Measurements from ENCODE around the gene CLCN2.

CLCN2 gene

GRCh38 chr3:184349563-184350470, 11.6 kb downstream of the CLCN2 start:
- Histone ChIP-seq H3K9ac (ENCODE audit: low read length) (no peak overlapping the region), H2AFZ (ENCODE audit: low read length) (no peak overlapping the region), H3K79me2 (ENCODE audit: insufficient read depth, low read length) (no peaks in the 10 kb centered on the region), H3K27ac (ENCODE audit: low read depth, low read length, poor library complexity, severe bottlenecking) (no peak overlapping the region), H3F3A (ENCODE audit: insufficient read depth, low read length) (no peaks in the 10 kb centered on the region), H3K36me3 (ENCODE audit: insufficient read depth, low read length) (no peaks in the 10 kb centered on the region), H4K20me1 (ENCODE audit: insufficient read depth, low read length) (no peaks in the 10 kb centered on the region), H3K27me3 (ENCODE audit: insufficient read depth, low read length) (no peaks in the 10 kb centered on the region), H3K4me3 (ENCODE audit: low read depth, low read length, poor library complexity, severe bottlenecking) (no peak overlapping the region), H3K4me1 (ENCODE audit: insufficient read depth, low read length, severe bottlenecking) (peaks cover 3% of the 10 kb centered on the region), H3K9me2 (ENCODE audit: low read depth, low read length) (no peaks in the 10 kb centered on the region), H3K9me3 (ENCODE audit: low read length) (no peaks in the 10 kb centered on the region), H3K4me2 (ENCODE audit: low read length) (no peak overlapping the region)
- TF ChIP-seq CTCF (IDR thresholded peaks at IDR 0.05; ENCODE audit: low read length), result no peak
- no peak for TF ChIP-seq EZH2 (IDR thresholded peaks at IDR 0.05; ENCODE audit: borderline replicate concordance, low read length)

GRCh38 chr3:184348057-184348382, 13.4 kb downstream of the CLCN2 start:
- no peaks in the 10 kb centered on the region for H3K36me3 ChIP-seq (ENCODE audit: insufficient read depth, low read length)
- H3K9me3 ChIP-seq (ENCODE audit: low read length), result no peaks in the 10 kb centered on the region
- no peak overlapping the region for H3K9ac ChIP-seq (ENCODE audit: low read length)
- H2AFZ ChIP-seq (ENCODE audit: low read length), result no peak overlapping the region
- H3K9me2 ChIP-seq (ENCODE audit: low read depth, low read length), result no peaks in the 10 kb centered on the region
- H3K4me2 ChIP-seq (ENCODE audit: low read length), result no peak overlapping the region
- no peaks in the 10 kb centered on the region for H4K20me1 ChIP-seq (ENCODE audit: insufficient read depth, low read length)
- H3K27ac ChIP-seq (ENCODE audit: low read depth, low read length, poor library complexity, severe bottlenecking), result no peak overlapping the region
- H3K27me3 ChIP-seq (ENCODE audit: insufficient read depth, low read length), result no peaks in the 10 kb centered on the region
- no peaks in the 10 kb centered on the region for H3K4me1 ChIP-seq (ENCODE audit: insufficient read depth, low read length, severe bottlenecking)
- no peaks in the 10 kb centered on the region for H3K79me2 ChIP-seq (ENCODE audit: insufficient read depth, low read length)
- H3F3A ChIP-seq (ENCODE audit: insufficient read depth, low read length), result no peaks in the 10 kb centered on the region
- TF ChIP-seq CTCF (IDR thresholded peaks at IDR 0.05; ENCODE audit: low read length) (no peak), EZH2 (IDR thresholded peaks at IDR 0.05; ENCODE audit: borderline replicate concordance, low read length) (no peak)
- no peak overlapping the region for H3K4me3 ChIP-seq (ENCODE audit: low read depth, low read length, poor library complexity, severe bottlenecking)

DNA sequence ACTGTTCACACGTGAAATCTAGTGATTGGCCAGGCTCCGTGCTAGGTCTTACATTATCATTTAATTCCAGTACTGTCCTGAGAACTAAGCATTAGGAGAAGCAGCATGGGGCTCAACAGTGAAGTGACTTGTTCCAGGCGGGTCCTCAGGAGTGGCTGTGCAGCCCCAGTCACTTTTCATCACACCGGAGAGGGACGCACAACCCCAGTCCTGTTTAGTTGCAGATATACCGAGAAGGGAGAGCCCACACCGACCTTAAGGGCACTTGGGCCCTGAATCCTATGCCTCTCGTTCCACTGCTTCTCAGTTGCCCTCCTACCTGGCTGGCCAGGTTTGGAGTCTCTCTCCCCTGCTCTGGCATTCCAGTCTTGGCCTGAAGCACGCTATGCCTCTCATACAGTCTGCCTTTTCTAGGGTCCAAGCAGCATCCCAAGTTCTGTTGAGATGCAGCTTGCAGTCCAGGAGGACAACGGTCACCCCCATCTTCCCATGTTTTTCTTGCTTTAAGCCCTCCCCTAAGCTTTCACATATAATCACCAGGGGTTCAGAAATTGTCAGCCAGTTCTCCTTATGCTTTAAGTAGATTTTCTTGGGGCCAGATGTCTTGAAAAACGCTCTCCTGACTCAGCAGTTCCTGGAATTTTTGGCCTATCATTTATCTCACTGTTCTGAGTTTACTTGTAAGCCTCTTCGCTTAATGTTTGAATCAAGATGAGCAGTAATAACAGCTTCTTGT, 13.9 kb downstream of the CLCN2 start:
- no peaks in the 10 kb centered on the region for H3K36me3 ChIP-seq (ENCODE audit: insufficient read depth, low read length)

More for the DNA sequence above, 13.9 kb downstream of the CLCN2 start:
- Histone ChIP-seq H3K27ac (ENCODE audit: low read depth, low read length, poor library complexity, severe bottlenecking) (no peak overlapping the region), H3K4me3 (ENCODE audit: low read depth, low read length, poor library complexity, severe bottlenecking) (no peak overlapping the region), H3K4me1 (ENCODE audit: insufficient read depth, low read length, severe bottlenecking) (no peaks in the 10 kb centered on the region), H3K9ac (ENCODE audit: low read length) (no peak overlapping the region), H3K9me3 (ENCODE audit: low read length) (no peaks in the 10 kb centered on the region), H2AFZ (ENCODE audit: low read length) (no peak overlapping the region), H3K79me2 (ENCODE audit: insufficient read depth, low read length) (no peaks in the 10 kb centered on the region), H3K4me2 (ENCODE audit: low read length) (no peak overlapping the region), H3K27me3 (ENCODE audit: insufficient read depth, low read length) (no peaks in the 10 kb centered on the region; the same call in 1 of the 2 replicates), H4K20me1 (ENCODE audit: insufficient read depth, low read length) (no peaks in the 10 kb centered on the region), H3K9me2 (ENCODE audit: low read depth, low read length) (no peaks in the 10 kb centered on the region), H3F3A (ENCODE audit: insufficient read depth, low read length) (no peaks in the 10 kb centered on the region)
- TF ChIP-seq EZH2 (IDR thresholded peaks at IDR 0.05; ENCODE audit: borderline replicate concordance, low read length), result no peak
- TF ChIP-seq CTCF (IDR thresholded peaks at IDR 0.05; ENCODE audit: low read length), result no peak

Data from OCI-LY1 (cell line).